H9 (cell line): ENCODE data around the gene ARL16. TPM values are rescaled to one million over a fixed set of nuclear protein-coding genes. Genes with fewer than 3 reads are reported as not detected.
A peak's percentile ranks its signal among the peaks of the same experiment; 100 is the strongest.

ENCODE experiments used
- DNase-seq: peaks from one replicate; pipeline ENCODE4 v3.0.0-alpha.2; 2017
- H2AFZ ChIP-seq: one replicate; pipeline ENCODE4 v1.6.1; 2013; ENCODE audit warnings: mild to moderate bottlenecking, low read length, control low read depth, moderate library complexity
- H2AK5ac ChIP-seq: 2 replicates; pipeline ENCODE4 v1.6.1; 2013; ENCODE audit warnings: low read length, control low read depth, mixed read lengths; ENCODE audit not compliant: insufficient read length
- H2BK120ac ChIP-seq: one replicate; pipeline ENCODE4 v1.6.1; 2013; ENCODE audit warnings: low read depth, mild to moderate bottlenecking, low read length, control low read depth, inconsistent platforms; ENCODE audit not compliant: poor library complexity, severe bottlenecking
- H2BK12ac ChIP-seq: 2 replicates; pipeline ENCODE4 v1.6.1; 2013; ENCODE audit warnings: low read length, control low read depth, mixed read lengths, low read depth; ENCODE audit not compliant: insufficient read length
- H2BK15ac ChIP-seq: 2 replicates; pipeline ENCODE4 v1.6.1; 2013; ENCODE audit warnings: low read depth, low read length, control low read depth
- H2BK20ac ChIP-seq: one replicate; pipeline ENCODE4 v1.6.1; 2013; ENCODE audit warnings: low read depth, mild to moderate bottlenecking, low read length, control low read depth, inconsistent platforms; ENCODE audit not compliant: poor library complexity, severe bottlenecking
- H2BK5ac ChIP-seq: 2 replicates; pipeline ENCODE4 v1.6.1; 2013; ENCODE audit warnings: low read length, control low read depth, mixed read lengths; ENCODE audit not compliant: insufficient read length
- H3K14ac ChIP-seq: 2 replicates; pipeline ENCODE4 v1.6.1; 2013; ENCODE audit warnings: low read length, control low read depth; ENCODE audit not compliant: insufficient read depth
- H3K18ac ChIP-seq: 2 replicates; pipeline ENCODE4 v1.6.1; 2013; ENCODE audit warnings: low read depth, mild to moderate bottlenecking, mixed read lengths, low read length, control low read depth; ENCODE audit not compliant: insufficient read length
- H3K23ac ChIP-seq: 2 replicates; pipeline ENCODE4 v1.6.1; 2013; ENCODE audit warnings: low read length, control low read depth, mixed read lengths, low read depth; ENCODE audit not compliant: insufficient read length
- H3K23me2 ChIP-seq: 2 replicates; pipeline ENCODE4 v1.6.1; 2013; ENCODE audit warnings: low read depth, mild to moderate bottlenecking, mixed read lengths, low read length, control low read depth; ENCODE audit not compliant: insufficient read length, poor library complexity, severe bottlenecking
- H3K27ac ChIP-seq: 2 replicates; pipeline ENCODE4 v1.5.1; 2013; ENCODE audit warnings: low read length, control low read depth, mixed read lengths, low read depth; ENCODE audit not compliant: insufficient read length
- H3K27me3 ChIP-seq: 2 replicates; pipeline ENCODE4 v1.6.1; 2013; ENCODE audit warnings: low read length, control low read depth, inconsistent platforms; ENCODE audit not compliant: insufficient read depth
- H3K4ac ChIP-seq: 2 replicates; pipeline ENCODE4 v1.6.1; 2013; ENCODE audit warnings: low read depth, mild to moderate bottlenecking, control low read depth, inconsistent platforms, low read length, moderate library complexity
- H3K4me1 ChIP-seq: 2 replicates; pipeline ENCODE4 v1.6.1; 2013; ENCODE audit warnings: low read length, control low read depth, inconsistent platforms; ENCODE audit not compliant: insufficient read depth
- H3K4me2 ChIP-seq: 2 replicates; pipeline ENCODE4 v1.6.1; 2013; ENCODE audit warnings: low read length, control low read depth, mixed read lengths; ENCODE audit not compliant: insufficient read length, insufficient read depth
- H3K56ac ChIP-seq: 2 replicates; pipeline ENCODE4 v1.6.1; 2013; ENCODE audit warnings: low read depth, mild to moderate bottlenecking, mixed read lengths, low read length, control low read depth; ENCODE audit not compliant: insufficient read length
- H3K79me1 ChIP-seq: 2 replicates; pipeline ENCODE4 v1.6.1; 2013; ENCODE audit warnings: low read depth, mild to moderate bottlenecking, moderate library complexity, low read length, control low read depth, inconsistent platforms; ENCODE audit not compliant: insufficient read depth, poor library complexity, severe bottlenecking
- H3K79me2 ChIP-seq: 2 replicates; pipeline ENCODE4 v1.6.1; 2013; ENCODE audit warnings: low read length, control low read depth, inconsistent platforms; ENCODE audit not compliant: insufficient read depth
- H3K9ac ChIP-seq: 2 replicates; pipeline ENCODE4 v1.6.1; 2013; ENCODE audit warnings: low read length, control low read depth, mixed read lengths; ENCODE audit not compliant: insufficient read length; ENCODE audit errors: extremely low read depth
- H3K9me3 ChIP-seq: one replicate; pipeline ENCODE4 v1.6.1; 2013; ENCODE audit warnings: low read depth, low read length, inconsistent platforms; ENCODE audit not compliant: control insufficient read depth
- H3T11ph ChIP-seq: one replicate; pipeline ENCODE4 v1.6.1; 2013; ENCODE audit warnings: mild to moderate bottlenecking, low read length, control low read depth, inconsistent platforms
- H4K20me1 ChIP-seq: one replicate; pipeline ENCODE4 v1.6.1; 2013; ENCODE audit not compliant: control insufficient read depth, insufficient read length, insufficient read depth
- H4K5ac ChIP-seq: 2 replicates; pipeline ENCODE4 v1.6.1; 2013; ENCODE audit warnings: low read depth, mild to moderate bottlenecking, mixed read lengths, low read length, control low read depth; ENCODE audit not compliant: insufficient read length
- H4K8ac ChIP-seq: replicated peaks from 2 replicates; pipeline ENCODE4 v1.6.1; 2013; ENCODE audit warnings: low read length, control low read depth, mixed read lengths, low read depth; ENCODE audit not compliant: insufficient read length
- H4K91ac ChIP-seq: 2 replicates; pipeline ENCODE4 v1.6.1; 2013; ENCODE audit warnings: low read depth, mild to moderate bottlenecking, moderate library complexity, mixed read lengths, low read length, control low read depth; ENCODE audit not compliant: insufficient read length
- H3K27ac Mint-ChIP-seq, 3 experiments: 2 replicates in 2 of 3; 3 replicates in 1 of 3; pipeline ENCODE4 v1.8.0; 2020 to 2021; ENCODE audit warnings: mixed read lengths in 3 of 3, mild to moderate bottlenecking in 1 of 3, moderate library complexity in 1 of 3
- H3K27me3 Mint-ChIP-seq: 2 replicates; pipeline ENCODE4 v1.8.0; 2021; ENCODE audit warnings: low read depth, mild to moderate bottlenecking, moderate library complexity, mixed read lengths
- H3K36me3 Mint-ChIP-seq, 3 experiments: 2 replicates in 2 of 3; 3 replicates in 1 of 3; pipeline ENCODE4 v1.8.0; 2020 to 2021; ENCODE audit warnings: low read depth in 3 of 3, mixed read lengths in 3 of 3; ENCODE audit not compliant: insufficient read depth in 1 of 3
- H3K4me1 Mint-ChIP-seq, 2 experiments: 2 replicates each; pipeline ENCODE4 v1.8.0; 2020; ENCODE audit warnings: mixed read lengths in 2 of 2
- H3K4me3 Mint-ChIP-seq, 2 experiments: 2 replicates in 1 of 2; 3 replicates in 1 of 2; pipeline ENCODE4 v1.8.0; 2020 to 2021; ENCODE audit warnings: mild to moderate bottlenecking in 2 of 2, mixed read lengths in 2 of 2, moderate library complexity in 1 of 2
- H3K9me3 Mint-ChIP-seq, 2 experiments: 2 replicates in 1 of 2; 3 replicates in 1 of 2; pipeline ENCODE4 v1.8.0; 2020; ENCODE audit warnings: mild to moderate bottlenecking in 2 of 2, mixed read lengths in 2 of 2, moderate library complexity in 1 of 2
- CTCF ChIP-seq: fragments of 200-600 bp; sonication (generic); conservative IDR thresholded peaks from 3 replicates; pipeline ENCODE4 v1.8.0; 2021; ENCODE audit warnings: antibody characterized with exemption, mild to moderate bottlenecking
- WGBS: extraction: QIAGEN DNeasy Blood & Tissue Kit; methylation state at CpG from one replicate; pipeline ENCODE4 v1.1.7; 2013; ENCODE audit warnings: missing lambda C conversion rate, low lambda C conversion rate, mixed read lengths; ENCODE audit not compliant: insufficient read length; ENCODE audit errors: extremely low coverage; 5-methylcytosine and 5-hydroxymethylcytosine counted together
- total RNA-seq: library from RNA; stranded (reverse); gene quantifications from 2 replicates; pipeline ENCODE4 v1.2.1, GENCODE V29; 2021

Gene ARL16
- total RNA-seq, 1 experiment from 2014 or later: 58.6 TPM

- Mint-ChIP-seq H3K4me1 (peaks cover 7 to 11% of the 10 kb centered on the region in 2 experiments), H3K4me3 (no peak overlapping the region), H3K36me3 (peaks cover 37 to 64% (median 59%) of the 10 kb centered on the region in 3 experiments), H3K27ac (peak overlapping the region in 1 of 3 experiments; percentile 44; a peak in 2 of 7 replicates), H3K9me3 (no peaks in the 10 kb centered on the region), H3K27me3 (no peaks in the 10 kb centered on the region)
- no peaks in the 10 kb centered on the region for H3K4me1 ChIP-seq
- H3K14ac ChIP-seq: no peak overlapping the region
- no peak overlapping the region for H4K8ac ChIP-seq
- H4K91ac ChIP-seq: no peak overlapping the region
- no peak overlapping the region for H3K9ac ChIP-seq
- H4K5ac ChIP-seq: no peak overlapping the region
- no peak for TF ChIP-seq CTCF
- H3K23me2 ChIP-seq: peaks cover 6% of the 10 kb centered on the region
- no peaks in the 10 kb centered on the region for H4K20me1 ChIP-seq
- no peak overlapping the region for H3K56ac ChIP-seq
- H3K27ac ChIP-seq: no peak overlapping the region
- H2BK12ac ChIP-seq: no peak overlapping the region
- no peaks in the 10 kb centered on the region for H3K27me3 ChIP-seq
- H2AFZ ChIP-seq: no peak overlapping the region
- no peak overlapping the region for H3K4ac ChIP-seq
- no peak for DNase-seq
- H3K79me1 ChIP-seq: peaks cover 5% of the 10 kb centered on the region
- H3K18ac ChIP-seq: no peak overlapping the region
- H3K79me2 ChIP-seq: peaks cover 6% of the 10 kb centered on the region; the same call in 1 of the 2 replicates
- no CpG with 5 or more reads among the region's 14 CpGs for WGBS
- H2BK5ac ChIP-seq: no peak overlapping the region
- no peak overlapping the region for H2BK15ac ChIP-seq
- H3K23ac ChIP-seq: no peak overlapping the region
- no peak overlapping the region for H3K4me2 ChIP-seq
- H2BK120ac ChIP-seq: no peak overlapping the region
- no peak overlapping the region for H2BK20ac ChIP-seq
- H3T11ph ChIP-seq: no peak overlapping the region
- H2AK5ac ChIP-seq: no peak overlapping the region
- no peaks in the 10 kb centered on the region for H3K9me3 ChIP-seq
These were observed 5.0 kb upstream of the ARL16 start for GRCh38 chr17:81688616-81689015.
